GM18498 (cell line): ENCODE results near the gene GPBP1.
"Not testable (repeated sequence)": the region's sequence is repeated elsewhere in the genome, so short reads cannot be mapped to it uniquely, and the experiment has no call there.

Experiments
- ATAC-seq: cut with Tn5 transposase; IDR thresholded peaks from one replicate; pipeline ENCODE4 v1.9.1; 2021; ENCODE audit warnings: mild to moderate bottlenecking, moderate library complexity; ENCODE audit not compliant: unreplicated experiment

Gene GPBP1

DNA sequence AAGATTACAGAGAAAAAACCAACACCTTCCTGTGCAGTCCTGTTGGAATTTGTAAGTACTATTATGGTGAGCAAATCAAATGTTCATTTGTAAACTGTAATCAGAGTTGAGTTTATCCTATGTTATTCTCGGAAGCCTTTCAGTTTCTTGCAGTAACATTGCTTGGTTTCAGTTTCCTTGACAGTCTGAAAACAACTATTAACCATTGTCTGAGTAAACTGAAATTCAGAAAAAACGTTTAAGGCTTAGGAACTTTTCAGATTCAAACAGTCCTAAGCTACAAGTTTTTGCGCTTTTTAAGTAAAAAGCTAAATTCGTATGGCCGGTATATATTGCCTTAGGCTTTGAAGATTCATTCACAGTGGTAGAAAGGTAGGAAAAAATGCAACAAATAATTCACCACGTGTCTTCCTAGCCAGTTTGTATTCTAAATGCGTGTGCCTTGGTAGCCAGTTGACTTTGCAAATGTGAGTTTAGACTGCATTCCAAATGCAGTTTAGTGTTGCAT, 2.5 kb downstream of the GPBP1 start:
- no peak for ATAC-seq

DNA sequence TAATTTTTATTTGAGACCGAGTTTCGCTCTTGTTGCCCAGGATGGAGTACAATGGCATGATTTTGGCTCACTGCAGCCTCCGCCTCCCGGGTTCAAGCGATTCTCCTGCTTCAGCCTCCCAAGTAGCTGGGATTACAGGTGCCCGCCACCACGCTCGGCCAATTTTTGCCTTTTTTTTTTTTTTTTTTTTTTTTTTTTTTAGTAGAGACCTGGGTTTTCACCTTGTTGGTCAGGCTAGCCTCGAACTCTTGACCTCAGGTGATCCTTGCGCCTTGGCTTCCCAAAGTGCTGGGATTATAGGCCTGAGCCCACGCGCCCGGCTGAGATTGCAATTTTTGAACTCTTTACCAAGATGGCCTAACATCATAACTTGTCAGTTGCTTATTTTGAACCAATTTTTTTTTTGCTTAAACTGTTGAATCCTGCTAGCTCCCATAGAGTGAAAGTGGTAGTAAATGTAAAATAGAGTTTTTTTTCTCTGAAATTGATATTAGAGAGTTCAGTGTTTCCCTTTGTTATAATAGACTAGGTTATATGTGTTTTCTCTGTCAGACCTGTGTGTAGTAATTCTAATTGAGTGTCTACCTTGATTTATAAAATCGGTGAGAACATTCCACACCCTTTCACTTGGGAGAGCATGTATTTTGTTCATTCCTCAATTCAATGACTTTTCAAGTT, 3.8 kb downstream of the GPBP1 start:
- ATAC-seq = no peak

DNA sequence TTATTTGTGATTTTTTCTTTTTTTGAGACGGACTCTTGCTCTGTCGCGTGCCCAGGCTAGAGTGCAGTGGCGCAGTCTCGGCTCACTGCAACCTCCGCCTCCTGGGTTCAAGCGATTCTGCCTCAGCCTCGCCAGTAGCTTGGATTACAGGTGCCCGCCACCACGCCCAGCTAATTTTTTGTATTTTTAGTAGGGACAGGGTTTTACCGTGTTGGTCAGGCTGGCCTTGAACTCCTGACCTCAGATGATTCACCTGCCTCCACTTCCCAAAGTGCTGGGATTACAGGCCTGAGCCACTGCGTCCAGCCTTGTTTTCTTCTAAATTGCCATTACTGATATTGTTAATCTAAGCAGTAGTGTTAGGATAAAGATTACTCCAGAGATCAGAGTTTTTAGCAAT, 4.4 kb downstream of the GPBP1 start:
- ATAC-seq = not testable (repeated sequence)

DNA sequence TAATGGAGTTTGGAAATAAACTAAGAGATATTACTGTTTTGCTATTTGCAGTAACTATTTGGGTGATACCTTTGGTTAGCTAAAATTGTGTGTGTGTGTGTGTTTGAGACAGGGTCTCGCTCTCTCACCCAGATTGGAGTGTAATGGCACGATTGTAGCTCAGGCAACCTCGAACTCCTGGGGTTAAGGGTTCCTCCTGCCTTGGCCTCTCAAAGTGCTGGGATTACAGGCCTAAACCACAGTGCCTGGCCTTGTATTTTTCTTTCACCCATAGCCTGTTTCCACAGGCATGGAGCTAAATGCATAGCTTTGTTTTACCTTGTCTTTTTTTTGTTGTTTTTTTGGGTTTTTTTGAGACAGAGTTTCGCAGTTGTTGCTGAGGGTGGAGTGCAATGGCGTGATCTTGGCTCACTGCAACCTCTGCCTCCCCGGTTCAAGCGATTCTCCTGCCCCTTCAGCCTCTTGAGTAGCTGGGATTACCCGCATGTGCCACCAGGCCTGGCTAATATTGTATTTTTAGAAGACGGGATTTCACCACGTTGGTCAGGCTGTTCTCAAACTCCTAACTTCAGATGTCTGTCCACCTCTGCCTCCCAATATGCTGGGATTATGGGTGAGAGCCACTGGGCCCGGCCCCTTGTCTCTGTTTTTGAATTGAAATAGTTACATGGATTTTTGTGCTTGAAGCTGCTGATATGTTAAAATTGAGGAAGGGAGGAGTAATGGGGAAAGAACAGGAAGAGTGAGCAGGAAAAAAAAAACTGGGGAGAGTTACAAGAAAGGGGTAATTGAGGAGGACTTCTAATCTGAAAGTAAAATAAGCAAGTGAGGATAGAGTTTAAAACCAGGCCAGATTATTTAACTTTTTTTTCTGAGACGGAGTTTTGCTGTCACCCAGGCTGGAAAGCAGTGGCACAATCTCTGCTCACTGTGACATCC, 5.7 kb downstream of the GPBP1 start:
- ATAC-seq = no peak

DNA sequence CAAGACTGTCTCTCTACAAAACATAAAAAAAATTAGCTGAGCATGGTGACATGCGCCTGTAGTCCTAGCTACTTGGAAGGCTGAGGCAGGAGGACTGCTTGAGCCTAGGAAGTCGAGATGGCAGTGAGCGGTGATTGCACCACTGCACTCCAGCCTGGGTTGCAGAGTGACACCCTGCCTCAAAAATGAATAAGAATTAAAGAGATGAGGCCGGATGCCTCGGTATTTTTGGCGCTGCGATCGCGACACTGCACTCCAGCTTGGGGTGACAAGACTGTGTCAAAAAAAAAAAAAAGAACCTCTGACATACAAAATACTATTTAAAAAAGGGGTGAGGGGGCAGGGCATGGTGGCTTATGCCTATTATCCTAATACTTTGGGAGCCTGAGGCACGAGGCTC, 7.3 kb downstream of the GPBP1 start:
- no peak for ATAC-seq

DNA sequence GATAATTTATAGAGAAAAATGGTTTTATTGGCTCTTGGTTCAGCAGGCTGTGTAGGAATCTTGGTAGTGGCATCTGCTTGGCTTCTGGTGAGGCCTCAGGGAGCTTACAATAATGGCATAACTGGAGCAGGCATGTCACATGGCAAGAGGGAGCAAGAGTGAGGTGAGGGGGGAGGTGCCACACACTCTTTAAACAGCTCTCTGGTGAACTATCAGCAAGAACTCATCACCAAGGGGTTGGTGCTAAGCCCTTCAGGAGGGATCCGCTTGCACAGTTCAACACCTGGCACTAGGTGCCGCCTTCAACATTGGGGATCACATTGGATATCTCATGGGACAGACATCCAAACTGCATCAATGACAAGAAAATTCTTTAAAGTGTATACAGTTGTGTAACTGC, 10.5 kb downstream of the GPBP1 start:
- no peak for ATAC-seq

DNA sequence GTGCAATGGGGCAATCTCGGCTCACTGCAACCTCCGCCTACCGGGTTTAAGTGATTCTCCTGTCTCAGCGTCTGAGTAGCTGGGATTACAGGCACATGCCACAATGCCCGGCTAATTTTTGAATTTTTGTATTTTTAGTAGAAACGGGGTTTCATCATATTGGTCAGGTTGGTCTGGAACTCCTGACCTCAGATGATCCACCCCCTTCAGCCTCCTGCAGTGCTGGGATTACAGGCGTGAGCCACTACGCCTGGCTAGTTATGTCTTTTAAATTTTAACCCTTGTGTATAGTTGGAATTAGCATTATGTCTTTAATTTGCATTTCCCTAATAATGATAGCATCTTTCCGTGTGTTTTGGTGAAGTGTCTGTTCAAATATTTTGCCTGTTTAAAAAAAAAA, 11.5 kb downstream of the GPBP1 start:
- ATAC-seq = no peak

DNA sequence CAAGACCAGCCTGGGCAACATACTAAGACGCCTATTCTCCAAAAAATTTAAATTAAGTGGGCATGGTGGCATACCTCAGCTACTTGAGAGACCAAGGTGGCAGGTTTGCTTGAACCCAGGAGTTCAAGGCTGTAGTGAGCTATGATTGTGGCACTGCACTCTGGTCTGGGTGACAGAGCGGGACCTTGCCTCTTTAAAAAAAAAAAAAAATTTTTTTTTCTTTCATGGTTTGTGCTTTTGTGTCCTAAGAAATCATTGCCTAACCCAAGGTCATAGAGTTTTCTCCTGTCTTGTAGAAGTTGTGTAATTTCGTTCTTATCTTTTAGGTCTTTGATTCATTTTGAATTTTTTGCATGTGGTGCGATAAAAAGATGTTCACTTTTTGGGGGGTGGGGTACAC, 12.3 kb downstream of the GPBP1 start:
- no peak for ATAC-seq

DNA sequence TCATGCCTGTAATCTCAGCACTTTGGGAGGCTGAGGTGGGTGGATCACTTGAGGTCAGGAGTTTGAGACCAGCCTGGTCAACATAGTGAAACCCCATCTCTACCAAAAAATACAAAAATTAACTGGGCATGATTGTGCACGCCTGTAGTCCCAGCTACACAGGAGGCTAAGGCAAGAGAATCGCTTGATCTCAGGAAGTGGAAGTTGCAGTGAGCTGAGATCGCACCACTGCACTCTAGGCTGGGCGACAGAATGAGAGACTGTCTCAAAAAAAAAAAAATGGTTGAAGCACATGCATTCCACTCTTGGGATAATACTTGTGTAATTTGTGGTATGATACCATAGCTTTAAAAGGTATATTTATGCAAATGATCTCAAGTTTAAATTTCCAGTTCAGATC, 14.1 kb downstream of the GPBP1 start:
- ATAC-seq = not testable (repeated sequence)

DNA sequence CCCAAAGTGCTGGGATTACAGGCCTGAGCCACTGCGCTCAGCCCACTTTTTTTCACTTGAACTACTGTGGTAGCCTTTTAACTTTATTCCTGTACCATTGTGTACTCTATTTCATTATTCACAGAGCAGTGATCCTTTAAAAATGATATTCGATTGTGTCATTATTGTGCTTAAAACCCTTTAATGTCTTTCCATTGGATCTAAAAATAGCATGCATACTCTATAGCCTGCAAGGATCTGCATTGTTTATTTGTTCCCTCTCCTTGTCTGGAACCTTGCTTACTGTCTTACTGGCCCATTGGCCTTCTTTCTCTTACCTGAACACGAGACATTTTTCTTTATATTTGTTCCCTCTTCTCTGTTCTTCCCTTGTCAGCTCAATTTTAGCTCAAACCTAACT, 15.7 kb downstream of the GPBP1 start:
- ATAC-seq = no peak

DNA sequence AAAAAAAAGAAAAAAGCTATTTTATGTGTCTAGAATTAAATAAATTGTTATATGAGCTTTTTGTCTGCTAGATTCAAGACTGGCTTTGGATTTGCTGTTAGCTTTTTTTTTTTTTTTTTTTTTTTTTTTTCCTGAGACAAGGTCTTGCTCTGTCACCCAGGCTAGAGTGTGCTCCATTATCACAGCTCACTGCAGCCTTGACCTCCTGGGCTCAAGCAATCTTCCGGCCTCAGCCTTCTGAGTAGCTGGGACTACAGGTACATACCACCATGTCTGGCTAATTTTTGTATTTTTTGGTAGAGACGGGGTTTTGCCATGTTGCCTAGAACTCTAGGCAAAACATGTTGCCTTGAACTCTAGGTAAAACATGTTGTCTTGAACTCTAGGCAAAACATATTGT, 16.7 kb downstream of the GPBP1 start:
- no peak for ATAC-seq

DNA sequence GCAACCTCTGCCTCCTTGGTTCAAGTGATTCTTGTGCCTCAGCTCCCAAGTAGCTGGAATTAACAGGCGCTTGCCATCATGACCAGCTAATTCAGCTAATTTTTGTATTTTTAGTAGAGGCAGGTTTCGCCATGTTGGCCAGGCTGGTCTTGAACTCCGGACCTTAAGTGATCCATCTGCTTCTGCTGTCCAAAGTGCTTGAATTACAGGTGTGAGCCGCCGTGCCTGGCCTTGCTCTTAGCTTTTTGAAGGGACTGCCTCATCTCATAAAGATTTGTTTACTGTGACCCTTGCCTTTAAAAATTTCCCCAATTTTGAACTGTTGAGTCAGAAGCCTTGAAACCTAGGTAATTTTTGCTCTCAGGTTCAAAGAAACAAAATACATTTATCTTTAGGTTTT, 17.3 kb downstream of the GPBP1 start:
- ATAC-seq = no peak

DNA sequence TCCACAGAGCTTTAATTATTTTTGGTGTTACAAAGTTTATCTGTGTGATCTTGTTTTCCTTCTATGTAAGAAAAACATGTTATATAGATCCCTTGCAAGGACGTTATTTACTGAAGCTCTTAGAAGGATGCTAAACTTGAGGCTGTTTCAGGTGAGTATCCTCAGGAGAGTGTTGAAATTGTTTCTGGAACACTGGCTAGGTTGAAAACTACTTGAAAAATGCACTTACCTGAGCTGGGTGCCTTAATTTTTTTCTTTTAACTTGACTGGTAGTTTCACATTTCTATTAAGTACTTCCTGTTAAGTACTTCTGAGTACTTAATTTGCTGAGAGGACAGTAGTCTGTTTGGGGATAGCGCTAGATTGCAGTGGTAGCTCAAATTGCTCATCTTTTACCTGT, 18.1 kb downstream of the GPBP1 start:
- ATAC-seq = no peak

DNA sequence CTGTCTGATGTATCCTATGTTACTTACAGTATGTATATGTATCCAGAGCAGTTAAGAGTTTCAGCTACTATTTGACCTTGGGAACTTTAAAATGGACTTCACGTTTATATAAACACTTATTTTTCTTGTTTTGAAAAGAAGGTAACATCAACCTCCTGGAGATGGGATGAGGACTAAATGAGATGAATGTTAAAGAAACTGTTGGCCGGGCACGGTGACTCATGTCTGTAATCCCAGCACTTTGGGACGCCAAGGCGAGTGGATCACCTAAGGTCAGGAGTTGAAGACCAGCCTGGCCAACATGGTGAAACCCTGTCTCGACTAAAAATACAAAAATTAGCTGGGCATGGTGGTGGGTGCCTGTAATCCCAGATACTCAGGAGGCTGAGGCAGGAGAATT, 19.0 kb downstream of the GPBP1 start:
- ATAC-seq = not testable (repeated sequence)

DNA sequence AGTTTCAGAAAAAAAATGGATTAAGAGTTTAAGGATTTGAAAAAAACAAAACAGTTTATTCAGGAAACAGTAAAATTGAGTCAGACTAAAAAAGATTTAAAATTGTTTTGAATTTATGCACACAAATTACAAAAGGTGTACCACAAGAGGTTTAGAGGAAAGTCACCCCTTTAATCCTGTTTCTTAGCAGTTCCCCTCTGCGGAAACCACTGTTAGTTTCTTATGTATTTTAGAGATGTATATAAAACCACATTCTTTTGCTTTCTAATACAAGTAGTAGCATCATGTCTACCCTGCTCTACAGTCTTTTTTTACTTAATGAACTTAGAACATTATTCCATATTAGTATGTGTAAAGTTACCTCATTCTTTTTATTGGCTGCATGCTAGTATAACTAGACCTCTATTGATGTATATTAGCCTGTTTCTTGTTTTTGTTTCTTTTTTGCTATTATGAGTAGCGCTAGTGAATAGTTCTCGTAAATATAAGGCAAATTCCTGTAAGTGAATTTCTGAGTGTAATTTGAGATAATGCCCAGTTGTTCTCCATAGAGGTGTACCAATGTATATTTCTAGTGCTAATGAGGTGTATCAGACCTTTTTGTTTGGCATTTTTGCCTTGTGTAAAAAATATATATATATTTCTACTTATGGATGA, 20.0 kb downstream of the GPBP1 start:
- no peak for ATAC-seq

DNA sequence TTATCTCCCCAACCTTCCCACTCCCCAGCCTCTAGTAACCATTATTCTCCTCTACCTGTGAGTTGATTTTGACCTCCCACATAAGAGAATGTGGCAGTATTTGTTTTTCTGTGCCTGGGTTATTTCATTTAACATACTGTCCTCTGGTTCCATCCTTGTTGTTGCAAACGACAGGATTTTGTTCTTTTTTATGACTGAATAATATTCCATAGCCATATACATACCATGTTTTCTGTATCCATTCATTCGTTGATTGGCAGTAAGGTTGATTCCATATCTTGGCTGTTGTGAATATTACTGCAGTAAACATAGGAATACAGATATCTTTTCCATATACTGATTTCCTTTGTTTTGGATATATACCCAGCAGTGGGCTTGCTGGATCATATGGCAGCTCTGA, 20.8 kb downstream of the GPBP1 start:
- no peak for ATAC-seq

DNA sequence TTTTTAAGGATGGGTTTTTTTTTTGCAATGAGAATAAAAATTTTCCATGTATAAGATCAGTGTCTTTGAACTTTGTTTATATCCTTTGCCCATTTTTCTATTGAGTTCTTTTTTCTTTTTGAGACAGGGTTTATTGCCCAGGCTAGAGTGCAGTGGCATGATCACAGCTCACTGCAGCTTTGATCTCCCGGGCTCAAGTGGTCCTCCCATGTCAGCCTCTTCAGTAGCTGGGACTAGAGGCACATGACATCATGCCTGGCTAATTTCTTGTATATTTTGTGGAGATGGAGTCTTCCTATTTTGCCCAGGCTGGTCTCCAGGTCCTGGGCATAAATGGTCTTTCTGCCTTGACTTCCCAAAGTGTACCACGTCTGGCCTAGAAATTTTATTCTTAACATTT, 21.2 kb downstream of the GPBP1 start:
- ATAC-seq = no peak

DNA sequence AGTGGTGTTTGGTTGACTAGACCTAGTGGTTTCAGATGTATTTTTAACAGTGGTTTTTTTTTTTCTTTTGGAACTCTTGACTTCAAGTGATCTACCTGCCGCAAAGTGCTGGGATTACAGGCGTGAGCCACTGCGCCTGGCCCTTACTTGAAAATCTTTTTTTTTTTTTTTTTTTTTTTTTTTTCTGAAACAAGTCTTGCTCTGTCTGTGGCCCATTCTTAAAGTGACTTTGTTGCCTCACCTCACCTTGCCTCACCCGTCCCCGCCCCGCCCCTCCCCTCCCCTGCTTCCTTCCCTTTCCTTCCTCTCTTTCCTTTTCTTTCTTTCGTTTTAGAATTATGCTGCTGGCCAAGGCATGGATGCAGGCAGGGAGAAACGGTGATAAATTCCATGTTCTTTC, 26.0 kb downstream of the GPBP1 start:
- ATAC-seq = no peak

DNA sequence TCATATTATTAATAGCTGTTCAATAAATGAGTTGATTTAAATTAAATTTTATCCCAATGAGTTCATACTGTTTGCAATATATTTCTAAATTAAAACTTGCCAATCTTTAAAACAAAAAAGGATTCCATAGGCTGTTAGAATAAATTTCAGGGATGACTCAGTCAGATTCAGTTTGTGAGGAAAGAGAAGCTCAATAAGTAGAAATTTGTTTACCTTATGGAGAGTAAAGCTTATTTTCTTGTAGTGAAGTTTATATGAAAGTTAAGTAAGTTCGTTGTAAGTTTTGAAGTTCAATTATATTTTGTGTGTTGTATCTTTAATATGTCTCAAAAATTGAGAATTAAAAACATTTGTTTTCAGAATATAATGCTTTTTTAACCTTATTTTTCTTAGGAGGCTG, 29.0 kb downstream of the GPBP1 start:
- no peak for ATAC-seq

DNA sequence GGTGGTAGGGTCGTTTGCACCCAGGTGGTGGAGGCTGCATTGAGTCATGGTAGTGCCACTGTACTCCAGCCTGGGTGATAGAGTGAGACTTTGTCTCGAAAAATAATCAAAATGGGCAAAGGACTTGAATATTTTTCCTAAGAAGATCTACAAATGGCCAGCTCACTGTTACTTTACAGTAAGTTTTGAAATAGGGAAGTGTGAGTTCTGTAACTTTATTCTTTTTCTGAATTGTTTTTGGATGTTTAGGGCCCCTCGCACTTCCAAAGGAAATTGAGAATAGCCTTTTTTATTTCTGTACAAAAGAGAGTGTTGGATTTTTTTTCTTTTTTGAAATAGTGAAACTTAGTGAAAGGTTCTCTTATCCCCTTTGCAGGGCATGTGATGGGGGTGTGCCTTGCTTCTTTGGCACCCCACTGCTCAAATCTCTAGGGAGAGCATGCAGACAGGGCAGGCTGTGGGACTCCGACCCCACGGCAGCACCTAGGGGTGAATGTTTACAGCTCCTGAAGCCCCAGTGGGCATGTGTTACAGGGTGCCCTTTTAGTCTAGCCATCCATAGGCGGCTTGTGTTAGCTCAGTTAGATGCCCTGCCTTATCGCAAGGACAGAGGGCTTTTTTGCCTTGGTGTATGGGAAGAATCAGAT, 33.3 kb downstream of the GPBP1 start:
- no peak for ATAC-seq

DNA sequence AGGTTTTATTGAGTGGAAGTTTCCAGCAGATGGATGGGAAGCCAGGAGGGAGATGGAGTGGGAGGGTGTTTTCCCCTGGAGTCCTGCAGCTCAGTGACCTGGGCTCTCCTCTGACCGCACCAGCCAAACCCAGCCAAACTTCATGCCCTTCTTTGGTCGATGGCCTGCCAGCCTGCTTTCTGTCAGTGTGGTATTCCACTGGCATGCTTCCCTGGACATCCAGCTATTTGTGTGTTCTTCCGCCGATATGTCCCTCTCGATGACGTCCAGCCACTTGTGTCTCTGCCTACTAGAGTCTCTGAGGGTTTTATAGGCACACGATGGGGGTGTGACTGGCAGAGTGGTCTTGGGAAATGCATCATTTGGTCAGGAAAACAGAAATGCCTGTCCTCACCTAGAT, 33.8 kb downstream of the GPBP1 start:
- no peak for ATAC-seq
